SKM-1 (cell line): ENCODE measurements around the gene AQP2.

ENCODE experiments used
- DNase-seq: peaks from one replicate; lab custom pipeline; 2025; ENCODE audit not compliant: unreplicated experiment; lab: John Stamatoyannopoulos, UW

AQP2 gene

GRCh38 chr12:49920241-49920914 lies 30.2 kb upstream of the AQP2 start:
- DNase-seq, result no peak

GRCh38 chr12:49920915-49921286 lies 29.6 kb upstream of the AQP2 start:
- no peak for DNase-seq

GRCh38 chr12:49921299-49921698 lies 29.2 kb upstream of the AQP2 start:
- DNase-seq, result no peak

GRCh38 chr12:49921936-49922335 lies 28.6 kb upstream of the AQP2 start:
- DNase-seq, result no peak

- no peak for DNase-seq
Measured at GRCh38 chr12:49922349-49923034, 28.0 kb upstream of the AQP2 start.

- DNase-seq, result no peak
Measured at GRCh38 chr12:49923035-49923644, 27.4 kb upstream of the AQP2 start.

- DNase-seq, result no peak
Measured at GRCh38 chr12:49923880-49924556, 26.5 kb upstream of the AQP2 start.

GRCh38 chr12:49924628-49925246 lies 25.8 kb upstream of the AQP2 start:
- no peak for DNase-seq

GRCh38 chr12:49925433-49926204 lies 24.9 kb upstream of the AQP2 start:
- DNase-seq, result no peak

GRCh38 chr12:49928471-49928870 lies 22.1 kb upstream of the AQP2 start:
- DNase-seq, result no peak

GRCh38 chr12:49929581-49929980 lies 21.0 kb upstream of the AQP2 start:
- no peak for DNase-seq

- no peak for DNase-seq
Measured at GRCh38 chr12:49930515-49931288, 19.8 kb upstream of the AQP2 start.

- DNase-seq, result no peak
Measured at GRCh38 chr12:49932023-49932422, 18.5 kb upstream of the AQP2 start.

GRCh38 chr12:49932533-49933130 lies 17.9 kb upstream of the AQP2 start:
- no peak for DNase-seq

GRCh38 chr12:49933796-49934195 lies 16.7 kb upstream of the AQP2 start:
- DNase-seq, result no peak

GRCh38 chr12:49934505-49934904 lies 16.0 kb upstream of the AQP2 start:
- DNase-seq, result no peak

- no peak for DNase-seq
Measured at GRCh38 chr12:49936925-49937324, 13.6 kb upstream of the AQP2 start.

- DNase-seq, result no peak
Measured at GRCh38 chr12:49937639-49938300, 12.8 kb upstream of the AQP2 start.

GRCh38 chr12:49939307-49939706 lies 11.2 kb upstream of the AQP2 start:
- no peak for DNase-seq
